Suppressor macrophage (primary cell): ENCODE results near the gene ZNF783.

ENCODE experiments used
- DNase-seq, 4 experiments: peaks; one replicate each; pipeline ENCODE4 v3.0.0-alpha.2; 2020 to 2022

ZNF783 gene

DNA sequence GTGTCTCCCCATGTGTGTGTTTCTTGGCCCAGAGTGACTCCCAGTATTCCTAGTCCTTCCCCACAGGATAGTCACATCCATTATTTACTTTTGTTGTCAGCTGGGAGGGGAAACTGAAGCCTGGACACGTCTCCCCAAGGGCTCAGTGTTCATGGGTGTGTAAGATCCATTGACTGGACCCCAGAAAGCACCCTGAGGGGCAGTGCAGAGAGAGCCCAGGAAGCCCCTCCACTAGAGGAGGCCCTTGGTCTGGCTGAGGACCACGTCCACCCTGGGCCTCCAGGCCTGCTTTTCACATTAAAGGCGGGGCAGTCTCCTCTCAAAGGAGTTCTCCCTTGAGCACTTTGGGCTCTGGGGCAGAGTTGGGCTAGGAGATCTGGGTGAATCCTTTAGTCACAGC is 21.3 kb downstream of the ZNF783 start:
- DNase-seq = no peak

DNA sequence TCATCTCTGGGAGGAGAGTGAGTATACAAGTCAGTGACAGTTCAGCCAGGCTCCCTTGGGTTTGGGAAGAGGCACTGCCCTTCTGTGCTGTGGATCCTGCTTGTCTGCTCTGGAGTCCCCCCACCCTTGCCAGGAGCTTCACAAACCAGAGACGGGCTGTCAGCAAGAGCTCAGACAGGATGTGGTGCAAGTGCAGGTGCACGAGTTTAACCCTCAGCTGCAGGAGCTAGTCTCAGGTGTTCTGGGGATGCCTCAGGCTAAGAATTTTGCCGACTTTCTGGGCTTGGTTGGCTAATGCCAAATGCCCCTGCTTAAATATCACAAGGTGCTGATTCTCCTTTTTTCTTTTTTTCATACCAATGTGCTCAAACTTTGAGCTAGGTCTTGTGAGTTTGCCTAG is 22.3 kb downstream of the ZNF783 start:
- DNase-seq = no peak

DNA sequence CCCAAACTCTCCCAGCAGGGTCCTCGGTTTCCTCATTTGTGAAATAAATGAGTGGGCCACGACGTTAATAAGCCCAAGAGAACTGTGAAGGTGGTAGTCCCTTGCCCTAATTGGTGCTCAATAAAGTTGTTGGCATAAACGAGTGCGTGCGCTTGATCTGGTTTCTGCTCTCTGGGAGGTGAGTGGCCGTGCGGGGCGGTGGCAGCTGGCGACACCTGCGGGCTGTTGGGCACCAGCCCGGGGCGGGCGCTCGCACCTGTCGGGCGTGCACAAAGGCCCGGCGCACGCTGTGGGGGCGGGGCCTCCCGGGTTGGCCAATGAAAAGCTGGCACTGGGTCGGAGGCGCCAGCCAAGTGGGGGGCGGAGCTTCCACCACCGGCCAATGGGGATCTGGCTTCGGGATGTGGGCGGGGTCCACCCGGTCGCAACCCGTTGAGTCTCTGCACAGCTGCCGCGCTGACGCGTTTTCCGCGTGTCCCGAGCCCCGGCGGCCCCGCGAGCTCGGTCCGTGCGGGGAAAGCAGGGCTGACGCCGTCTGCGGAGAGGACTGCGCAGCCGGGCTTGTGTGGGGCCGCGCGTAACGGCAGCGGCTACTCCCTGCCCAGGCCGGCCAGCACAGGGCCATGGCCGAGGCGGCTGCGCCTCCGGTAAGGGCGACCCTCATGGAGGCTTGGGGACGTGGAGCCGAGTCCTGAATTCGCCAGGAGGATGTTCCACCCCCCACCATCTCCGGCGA is 23.0 kb downstream of the ZNF783 start:
- peak; percentile 87 to 94 (median 91) for DNase-seq

DNA sequence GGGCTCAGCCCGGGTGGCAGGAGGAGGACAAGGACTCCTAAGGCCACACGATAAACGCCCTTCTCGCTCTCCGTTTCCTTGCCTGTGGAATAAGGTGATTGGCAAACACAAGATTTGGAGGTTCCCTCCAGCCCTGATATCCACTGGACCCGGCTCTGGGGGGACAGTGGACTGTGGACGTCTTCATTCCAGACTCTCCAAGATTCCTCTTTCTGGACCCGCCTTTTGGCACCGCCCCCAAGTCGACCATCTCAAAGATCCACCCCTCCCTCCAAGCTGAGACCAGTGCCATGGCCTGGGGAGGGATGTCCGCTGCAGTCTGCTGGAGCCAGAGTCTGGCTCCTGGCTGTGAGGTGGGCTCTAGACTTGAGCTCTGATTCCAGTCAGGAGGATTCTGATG is 23.6 kb downstream of the ZNF783 start:
- peak; percentile 6 to 26 (median 14) for DNase-seq

DNA sequence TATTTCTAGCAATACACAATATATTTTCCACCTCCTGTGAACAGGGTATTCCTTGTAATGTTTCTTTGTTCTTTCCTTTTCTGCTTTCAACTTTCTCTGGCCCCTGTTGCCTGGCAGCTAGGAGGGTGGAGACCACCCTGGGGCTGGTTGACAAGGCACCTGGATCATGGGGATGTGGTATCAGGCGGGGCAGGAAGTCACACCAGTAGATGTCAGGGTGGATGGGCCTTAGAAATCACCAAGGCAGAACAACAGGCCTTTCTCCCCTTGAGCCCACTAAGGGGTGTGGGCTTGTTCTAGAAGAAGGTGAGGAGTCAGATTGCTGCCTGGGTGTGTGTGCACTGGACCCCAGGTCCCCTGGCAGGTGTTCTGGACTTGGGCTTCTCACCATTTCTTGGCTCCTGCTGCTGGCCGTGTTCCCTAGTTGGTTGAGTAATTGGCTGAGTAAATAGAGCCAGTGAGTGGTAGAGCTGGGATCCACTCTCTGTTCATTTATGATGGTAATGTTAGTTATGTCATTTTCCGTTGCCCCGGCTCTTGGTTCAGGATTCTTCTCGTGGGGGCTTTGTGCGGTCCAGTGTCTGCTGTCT is 24.9 kb downstream of the ZNF783 start:
- DNase-seq = no peak

DNA sequence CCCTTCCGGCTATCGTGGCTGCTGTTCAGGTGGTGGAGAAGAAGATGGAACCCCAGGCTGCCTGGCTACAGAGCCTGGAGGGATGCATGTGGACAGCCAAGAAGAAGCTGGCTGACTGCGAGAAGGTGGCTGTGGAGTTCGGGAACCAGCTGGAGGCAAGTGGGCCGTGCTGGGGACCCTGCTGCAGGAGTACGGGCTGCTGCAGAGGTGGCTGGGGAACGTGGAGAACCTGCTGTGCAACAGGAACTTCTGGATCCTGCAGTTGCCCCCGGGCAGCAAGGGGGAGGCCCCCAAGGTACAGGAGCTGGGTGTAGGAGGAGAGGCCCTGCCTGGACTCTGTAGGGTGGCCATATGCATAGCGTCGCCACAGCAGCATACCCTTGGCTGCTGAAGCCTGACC is 25.6 kb downstream of the ZNF783 start:
- DNase-seq = no peak

DNA sequence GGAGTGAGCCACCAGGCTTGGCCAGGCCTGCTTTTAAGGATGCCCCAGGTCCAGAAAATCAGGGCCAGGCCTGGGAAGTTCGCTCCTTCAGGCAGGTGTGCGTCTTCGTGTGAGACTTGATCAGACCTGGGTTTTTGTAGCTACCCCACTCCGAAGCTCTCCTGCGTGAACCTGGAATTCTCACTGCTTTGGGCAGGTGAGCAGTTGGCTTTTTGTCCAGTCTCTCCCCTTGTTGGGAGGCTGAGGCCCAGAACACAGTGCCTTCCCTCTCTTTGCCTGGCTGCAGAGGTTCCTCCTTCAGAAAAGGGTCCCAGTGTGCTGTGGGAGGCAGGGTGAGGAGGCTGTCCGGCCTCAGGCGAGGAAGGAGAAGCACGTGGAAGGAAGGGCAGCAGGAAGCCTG is 27.3 kb downstream of the ZNF783 start:
- DNase-seq = no peak

DNA sequence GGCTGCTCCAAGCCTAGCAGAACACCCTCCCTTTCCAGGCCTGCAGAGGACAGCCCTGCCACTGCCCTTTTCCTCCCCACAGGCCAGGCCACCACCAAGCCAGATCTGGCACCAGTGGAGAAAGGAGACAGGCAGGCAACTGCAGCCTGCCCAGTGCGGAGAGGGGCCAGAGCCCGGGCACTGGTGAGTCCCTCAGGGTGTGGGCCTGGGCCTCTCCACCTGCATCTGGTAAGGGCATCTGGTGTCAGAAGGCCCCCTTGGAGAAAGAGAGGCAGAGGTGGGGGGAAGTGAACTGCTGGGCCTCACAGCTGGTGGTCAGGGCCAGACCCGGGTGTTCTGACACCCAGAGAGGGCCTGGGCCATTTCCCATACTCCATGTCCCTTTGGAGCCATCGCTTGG is 27.9 kb downstream of the ZNF783 start:
- no peak for DNase-seq

DNA sequence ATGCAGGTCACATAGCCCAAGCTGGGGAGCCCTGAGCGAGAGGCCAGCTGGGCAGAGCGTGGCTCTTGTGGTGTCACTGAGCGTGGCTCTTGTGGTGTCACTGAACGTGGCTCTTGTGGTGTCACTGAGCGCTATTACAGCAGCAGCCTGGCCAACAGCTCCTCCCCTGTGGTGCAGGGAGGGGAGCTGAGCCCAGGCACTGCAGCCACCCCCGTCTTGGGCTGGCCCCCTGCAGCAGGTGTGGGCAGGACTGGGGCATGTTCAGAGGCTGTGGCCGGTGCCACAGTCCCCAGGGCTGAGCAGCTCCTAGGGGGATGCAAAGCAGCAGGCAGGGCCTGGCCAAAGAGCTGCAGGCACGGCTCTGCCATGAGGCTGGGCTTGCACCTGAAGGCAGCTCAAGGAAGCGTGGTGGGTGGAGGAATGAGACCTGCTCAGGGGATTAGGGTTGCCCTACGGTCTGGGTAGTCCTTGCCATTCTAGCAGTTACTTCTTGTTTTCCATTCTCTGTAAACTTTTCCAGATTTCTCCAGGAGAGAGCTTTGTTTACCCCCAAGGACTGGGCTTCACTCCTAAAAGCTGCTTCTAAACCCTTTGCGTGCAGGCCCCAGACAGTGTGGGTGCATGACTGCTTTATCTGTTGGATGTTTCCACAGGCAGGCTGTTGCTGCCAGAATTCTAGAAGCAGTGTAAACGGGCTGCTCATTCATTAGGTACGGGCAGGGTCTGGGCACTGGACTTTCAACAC is 29.2 kb downstream of the ZNF783 start:
- DNase-seq = no peak

DNA sequence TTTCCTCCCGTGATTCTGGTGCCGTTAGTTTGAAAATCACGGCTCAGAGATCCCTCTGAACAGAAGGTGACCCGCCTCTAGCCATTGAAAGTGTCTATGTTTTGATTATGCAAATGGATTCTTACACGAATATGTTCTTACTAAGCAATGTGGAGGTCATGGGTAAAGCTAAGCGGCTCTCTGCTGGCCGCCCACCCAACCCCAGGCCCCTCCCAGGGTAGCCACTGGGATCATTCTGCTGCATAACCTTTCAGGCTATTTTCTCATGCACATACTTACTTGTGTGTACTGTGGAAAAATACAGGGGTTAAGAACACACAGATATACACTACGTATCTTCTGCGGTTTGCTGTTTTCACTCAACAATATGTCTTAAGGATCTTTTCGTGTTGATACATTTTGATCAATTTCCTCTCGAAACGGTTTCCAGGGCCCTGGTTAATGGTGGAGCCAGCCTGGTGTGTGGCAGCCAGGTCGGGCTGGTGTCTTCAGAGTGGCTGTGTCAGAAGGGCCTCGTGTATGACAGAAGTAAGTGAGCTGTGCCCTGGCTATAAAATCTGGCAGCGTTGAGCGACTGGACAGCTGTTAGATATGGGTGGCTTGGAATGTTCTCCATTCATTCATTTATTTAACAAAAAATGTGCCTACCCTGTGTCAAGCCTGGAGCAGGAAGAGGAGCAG is 29.9 kb downstream of the ZNF783 start:
- DNase-seq = no peak

DNA sequence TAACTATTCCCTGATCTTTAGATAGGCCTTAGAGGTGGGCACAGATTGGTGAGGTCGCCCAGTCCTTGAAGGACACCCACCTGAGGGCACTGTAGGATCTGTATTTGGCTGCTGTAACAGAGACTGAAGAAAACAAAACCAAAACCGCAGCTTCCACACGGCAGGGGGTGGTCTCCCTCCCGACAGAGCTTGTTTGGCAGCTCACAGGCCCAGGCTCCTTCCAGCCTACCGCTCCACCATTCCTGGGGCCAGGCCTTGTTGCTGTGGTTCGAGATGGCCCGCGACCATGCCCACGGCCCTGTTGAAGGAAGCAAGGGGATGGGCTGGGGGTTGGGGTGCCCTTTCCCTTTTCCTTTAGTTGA is 30.4 kb downstream of the ZNF783 start:
- no peak for DNase-seq

DNA sequence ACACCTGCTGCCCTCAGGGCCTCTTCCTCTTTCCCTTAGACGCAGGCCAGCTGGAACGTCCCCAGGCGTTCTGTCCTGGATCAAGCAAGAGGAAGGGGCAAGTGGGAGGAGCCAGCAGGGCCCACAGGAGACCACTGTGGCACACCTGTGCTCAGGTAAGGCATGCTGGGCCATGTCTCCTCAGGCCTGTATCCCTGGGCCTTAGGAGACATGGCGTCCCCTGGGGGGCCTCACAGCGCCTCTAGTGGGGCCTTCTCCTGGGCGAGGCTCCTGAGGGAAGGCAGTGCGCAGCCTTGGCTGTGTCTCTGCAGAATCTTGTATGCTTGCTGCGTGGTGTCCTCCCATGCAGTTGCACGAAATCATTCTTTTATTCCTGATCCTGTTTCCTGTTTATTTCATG is 31.3 kb downstream of the ZNF783 start:
- DNase-seq = no peak

DNA sequence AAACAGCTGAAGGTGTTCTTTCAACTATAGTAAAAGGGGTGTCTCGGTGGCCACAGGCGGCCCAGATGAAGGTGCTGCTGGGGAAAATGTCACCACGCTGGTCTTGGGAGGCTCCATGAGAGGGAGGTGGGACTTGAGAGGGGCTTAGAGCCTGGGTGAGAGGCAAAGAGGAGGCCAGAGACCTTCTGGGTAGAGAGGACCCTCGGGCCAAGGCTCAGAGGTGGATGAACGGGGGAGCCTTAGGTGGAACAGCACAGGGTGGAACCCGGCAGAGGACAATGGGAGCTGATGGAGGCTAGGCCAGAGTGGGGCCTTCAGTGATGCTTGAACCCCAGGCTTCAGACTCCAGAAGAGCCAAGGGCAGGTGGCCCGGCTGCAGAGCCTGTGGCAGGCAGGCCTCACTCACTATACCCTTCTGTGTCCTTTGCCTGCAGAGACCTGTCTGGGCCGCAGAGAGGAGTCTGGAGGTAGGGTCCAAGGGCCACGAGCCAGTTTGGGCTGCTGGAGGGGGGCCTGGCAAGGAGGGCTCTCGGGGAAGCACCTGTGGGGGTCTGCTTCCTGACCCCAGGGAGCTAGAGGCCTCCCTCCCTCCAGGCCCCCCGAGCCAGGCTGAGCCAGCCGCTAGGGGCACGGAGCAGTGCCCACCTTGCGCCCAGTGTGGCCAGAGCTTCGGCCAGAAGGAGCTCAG is 32.1 kb downstream of the ZNF783 start:
- no peak for DNase-seq

DNA sequence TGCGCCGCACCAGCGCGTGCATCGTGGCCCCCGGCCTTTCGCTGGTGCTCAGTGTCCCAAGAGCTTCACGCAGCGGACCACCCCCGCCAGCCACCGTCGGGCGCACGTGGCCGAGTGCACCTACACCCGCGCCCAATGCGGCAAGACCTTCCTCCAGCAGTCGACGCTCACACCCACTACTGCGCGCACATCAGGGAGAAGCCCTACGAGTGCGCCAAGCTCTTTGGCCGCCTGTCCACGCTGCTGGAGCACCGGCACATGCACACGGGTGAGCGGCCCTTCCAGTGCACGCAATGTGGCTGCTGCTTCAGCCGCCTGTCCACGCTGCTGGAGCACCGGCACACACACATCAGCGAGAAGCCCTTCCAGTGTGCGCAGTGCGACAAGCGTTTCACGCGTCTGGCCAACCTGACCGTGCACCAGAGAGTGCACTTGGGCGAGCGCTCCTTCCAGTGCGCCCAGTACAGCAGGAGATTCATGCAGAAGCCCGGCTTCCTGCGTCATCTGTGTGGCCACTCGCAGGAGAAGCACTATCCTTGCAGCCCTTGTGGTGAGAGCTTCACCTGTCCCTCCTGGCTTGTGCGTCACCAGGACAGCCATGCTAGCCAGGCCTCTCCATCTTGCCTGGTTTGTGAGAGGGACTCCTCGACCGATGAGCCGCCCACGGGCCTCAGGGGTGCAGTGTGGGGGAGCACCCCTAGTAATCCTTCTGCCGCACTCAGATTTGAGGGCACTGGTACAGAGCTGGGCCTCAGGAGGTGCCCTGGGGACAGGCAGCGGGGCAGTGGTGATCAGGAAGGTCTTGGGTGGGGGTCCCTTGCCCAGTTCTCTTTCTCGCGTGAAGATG is 32.9 kb downstream of the ZNF783 start:
- DNase-seq = no peak

DNA sequence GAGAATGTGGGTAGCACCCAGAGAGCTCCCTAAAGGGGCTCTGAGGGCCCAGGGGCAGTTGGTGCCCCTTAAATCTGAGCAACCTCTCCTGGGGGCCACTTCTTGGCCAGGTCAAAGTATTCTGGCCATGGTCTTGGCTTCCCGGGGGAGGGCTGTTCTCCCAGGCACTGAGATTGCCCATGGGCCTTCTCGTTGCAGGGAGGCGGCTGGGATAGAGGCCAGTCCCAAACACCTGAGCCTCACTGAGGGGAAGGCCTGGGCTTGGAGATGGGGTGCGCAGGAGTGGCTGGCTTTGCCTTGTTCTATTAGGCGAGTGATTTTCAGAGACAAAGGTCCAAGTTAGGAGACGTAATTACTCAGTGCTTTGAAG is 33.5 kb downstream of the ZNF783 start:
- no peak for DNase-seq

DNA sequence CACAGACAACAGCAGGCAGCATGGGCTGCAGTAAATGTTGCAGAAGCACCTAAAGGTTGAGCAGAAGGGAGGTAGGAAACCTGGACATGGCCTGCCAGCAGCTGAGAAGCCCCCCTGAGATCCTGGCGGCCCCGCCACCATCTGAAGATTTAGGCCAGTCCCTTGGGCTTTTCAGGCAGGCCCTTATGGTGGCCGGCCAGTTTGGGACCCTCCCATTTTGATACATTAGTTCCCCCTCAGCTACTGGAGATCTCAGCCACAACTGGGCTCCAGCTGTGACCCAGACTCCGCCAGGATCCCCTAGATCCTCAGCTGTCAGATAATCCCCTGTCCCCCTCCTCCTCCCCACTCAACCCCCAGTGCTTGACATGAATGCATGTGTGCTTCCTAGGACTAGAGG is 34.4 kb downstream of the ZNF783 start:
- no peak for DNase-seq

DNA sequence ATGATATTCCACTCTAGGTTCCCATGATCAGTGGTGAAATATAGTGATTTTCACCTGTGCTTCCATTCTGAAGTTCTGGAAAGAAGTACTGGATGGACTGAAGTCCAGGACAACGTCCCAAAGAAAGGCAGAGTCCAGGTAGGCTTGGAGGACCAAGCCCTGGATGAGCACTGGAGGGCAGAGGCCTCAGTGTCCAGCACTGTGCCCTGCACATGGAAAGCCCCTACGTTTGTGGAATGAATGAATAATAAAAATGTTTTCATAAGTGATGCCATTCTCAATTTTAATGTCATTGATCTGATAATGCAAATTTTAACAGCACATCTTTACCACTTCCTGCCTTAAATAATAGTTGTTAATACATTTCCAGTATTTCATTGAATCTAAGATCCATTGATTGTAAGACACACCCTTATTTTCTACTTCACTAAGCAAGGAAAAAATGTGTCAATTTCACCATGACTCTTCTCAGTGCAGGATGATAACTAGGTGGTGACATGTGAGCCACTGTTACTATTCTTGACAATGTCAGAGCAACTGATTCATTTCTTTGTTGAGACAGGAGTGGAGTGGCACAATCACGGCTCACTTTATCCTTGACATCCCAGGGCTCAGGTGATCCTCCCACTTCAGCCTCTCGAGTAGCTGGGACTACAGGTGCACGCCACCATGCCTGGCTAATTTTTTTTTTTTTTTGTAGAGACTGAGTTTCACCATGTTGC is 35.2 kb downstream of the ZNF783 start:
- no peak for DNase-seq

DNA sequence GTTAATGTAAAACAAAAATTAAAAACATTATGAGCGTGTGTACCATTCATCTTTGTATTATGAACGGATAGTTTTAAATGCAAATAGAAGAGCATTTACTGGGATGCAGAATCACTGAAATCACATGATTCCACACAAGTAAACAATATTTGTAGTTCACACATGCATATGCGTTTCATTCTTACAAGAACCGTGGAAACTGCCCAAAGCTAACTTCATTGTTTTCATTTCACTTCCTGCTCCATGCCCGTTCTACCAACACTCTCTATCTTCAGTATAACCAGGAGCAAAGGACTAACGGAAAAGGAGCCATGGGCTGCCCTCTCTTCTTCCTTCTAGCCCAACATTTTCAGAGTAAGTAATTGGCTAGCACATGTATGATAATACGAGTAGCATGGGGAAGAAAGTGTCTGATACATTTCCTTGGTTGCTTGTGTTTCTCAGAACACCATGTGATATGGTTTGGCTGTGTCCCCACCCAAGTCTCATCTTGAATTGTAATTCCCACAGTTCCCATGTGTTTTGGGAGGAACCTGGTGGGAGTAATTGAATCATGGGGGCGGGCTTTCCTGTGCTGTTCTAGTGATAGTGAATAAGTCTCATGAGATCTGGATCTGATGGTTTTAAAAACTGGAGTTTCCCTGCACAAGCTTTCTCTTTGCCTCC is 38.8 kb downstream of the ZNF783 start:
- DNase-seq = no peak

DNA sequence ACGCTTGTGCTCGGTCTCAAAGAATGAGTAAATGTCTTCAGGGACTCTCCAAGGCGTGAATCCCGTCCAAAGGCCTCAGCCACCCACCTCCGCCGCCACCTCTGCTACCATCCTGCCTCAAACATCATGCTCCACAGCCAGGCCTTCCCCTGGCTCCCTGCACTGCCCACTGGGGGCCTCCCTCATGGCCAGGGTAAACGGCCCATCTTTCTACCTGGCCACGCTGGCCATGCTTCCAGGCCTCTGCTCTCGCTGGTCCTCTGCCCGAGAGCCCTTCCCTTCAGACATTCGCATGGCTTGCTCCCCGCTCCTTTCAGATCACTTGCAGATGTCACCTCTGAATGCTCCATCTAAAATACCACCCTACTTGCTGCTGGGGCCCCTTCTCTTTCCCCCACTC is 40.2 kb downstream of the ZNF783 start:
- DNase-seq = no peak

DNA sequence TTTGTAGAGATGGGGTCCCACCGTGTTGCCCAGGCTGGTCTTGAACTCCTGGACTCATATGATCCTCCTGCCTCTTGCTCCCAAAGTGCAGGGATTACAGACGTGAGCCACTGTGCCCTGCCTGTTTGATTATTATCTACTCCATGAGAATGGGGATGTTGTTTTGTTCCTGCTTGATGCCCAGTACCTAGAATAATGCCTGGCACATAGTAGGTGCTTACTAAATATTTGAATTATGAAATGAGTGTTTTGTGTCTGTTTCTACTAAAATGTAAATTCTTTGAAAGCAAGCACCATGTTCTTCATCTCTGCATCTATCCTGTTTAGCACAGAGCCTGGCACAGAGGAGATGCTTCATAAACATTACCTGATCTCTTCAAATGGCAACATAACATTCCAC is 40.9 kb downstream of the ZNF783 start:
- no peak for DNase-seq

DNA sequence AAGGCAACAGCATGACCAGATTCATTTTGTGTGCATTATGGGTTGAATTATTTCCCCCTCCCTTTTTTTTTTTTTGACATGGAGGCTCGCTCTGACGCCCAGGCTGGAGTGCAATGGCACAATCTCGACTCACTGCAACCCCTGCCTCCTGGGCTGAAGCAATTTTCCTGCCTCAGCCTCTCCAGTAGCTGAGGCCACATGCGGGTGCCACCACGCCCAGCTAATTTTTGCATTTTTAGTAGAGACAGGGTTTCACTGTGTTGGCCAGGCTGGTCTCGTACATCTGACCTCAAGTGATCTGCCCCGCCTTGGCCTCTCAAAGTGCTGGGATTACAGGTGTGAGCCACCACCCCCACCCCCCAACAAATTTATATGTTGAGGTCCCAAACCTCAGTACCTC is 42.0 kb downstream of the ZNF783 start:
- DNase-seq = no peak
